NT2/D1 (cell line): Measurements from ENCODE around the gene CLCN4.

Experiments used
- SUZ12 ChIP-seq: IDR thresholded peaks from 2 replicates; pipeline ENCODE4 v1.6.1; 2011; ENCODE audit not compliant: insufficient read length, insufficient read depth; ENCODE audit errors: extremely low read depth
- YY1 ChIP-seq: IDR thresholded peaks from 2 replicates; pipeline ENCODE4 v1.6.1; 2011; ENCODE audit not compliant: insufficient read length, insufficient read depth
- ZNF274 ChIP-seq: IDR thresholded peaks from 2 replicates; pipeline ENCODE4 v1.6.1; 2011; ENCODE audit warnings: mild to moderate bottlenecking, low read depth, low read length

DNA sequence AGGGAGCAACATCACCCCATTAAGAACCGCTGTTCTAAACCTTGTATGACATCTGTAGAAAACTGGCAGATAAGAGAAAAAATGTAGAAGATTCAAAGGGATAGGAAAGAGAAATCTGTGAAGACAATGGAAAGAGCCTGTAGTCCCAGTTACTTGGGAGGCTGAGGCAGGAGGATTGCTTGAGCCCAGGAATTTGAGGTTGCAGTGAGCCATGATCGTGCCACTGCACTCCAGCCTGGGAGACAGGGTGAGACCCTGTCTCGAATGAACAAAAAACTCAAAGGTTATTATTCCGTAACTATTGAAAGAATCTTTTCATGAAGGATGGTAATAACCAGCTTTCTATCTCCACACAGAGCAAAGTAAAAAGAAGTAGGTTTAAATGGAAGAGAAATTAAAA lies 1.6 kb upstream of the CLCN4 start:
- TF ChIP-seq ZNF274, result no peak
- TF ChIP-seq SUZ12, result no peak
- no peak for TF ChIP-seq YY1
